ENCODE data around the gene DCAKD. TPM values are rescaled to one million over a fixed set of nuclear protein-coding genes. Genes with fewer than 3 reads are reported as not detected.

The DCAKD gene
- total RNA-seq, 4 donors from 2014 or later, result 50.3 to 68.8 (median 57.9) TPM

DNA sequence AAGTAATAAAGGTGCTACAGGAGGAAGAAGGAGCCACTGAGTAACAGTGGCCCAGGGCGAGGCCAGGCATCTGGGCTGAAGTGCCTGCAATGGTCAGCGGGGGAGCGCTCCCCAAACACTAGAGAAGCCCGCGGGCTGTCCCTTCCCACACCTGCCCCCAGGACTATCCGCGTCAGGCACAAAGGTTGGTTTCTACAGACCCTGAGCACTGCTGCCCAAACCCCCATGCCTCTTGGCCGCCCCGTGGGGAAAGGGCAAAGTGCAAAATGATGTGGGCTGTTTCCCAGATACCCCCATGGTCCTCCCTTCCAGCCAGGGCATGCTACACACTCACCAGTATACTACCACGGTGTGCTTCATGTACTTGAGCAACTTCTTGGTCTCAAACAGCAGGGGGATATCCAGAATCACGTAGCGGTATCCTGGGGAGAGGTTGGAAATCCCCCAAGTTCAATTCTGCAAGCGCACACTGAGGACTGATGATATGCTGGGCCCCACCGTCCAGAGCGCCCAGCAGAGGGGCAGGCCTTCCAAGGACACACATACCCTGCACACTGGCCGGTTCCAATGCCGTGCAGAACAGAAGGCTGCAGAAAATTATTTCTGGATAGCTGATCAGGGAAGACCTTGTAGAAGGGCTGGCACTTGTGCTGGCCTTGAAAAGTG lies 21.5 kb downstream of the DCAKD start:
- no peak overlapping the region for H3K4me3 ChIP-seq
- DNase-seq (ENCODE audit: extremely low spot score), result no peak
- H3K27ac ChIP-seq (replicated peaks in 1 of 4), result no peak overlapping the region
- no peaks in the 10 kb centered on the region for H3K27me3 ChIP-seq
- no peak for TF ChIP-seq POLR2A (IDR thresholded peaks at IDR 0.05; ENCODE audit: low read depth)
- no peak for TF ChIP-seq EP300 (IDR thresholded peaks at IDR 0.05)
- TF ChIP-seq, protein P1, sequence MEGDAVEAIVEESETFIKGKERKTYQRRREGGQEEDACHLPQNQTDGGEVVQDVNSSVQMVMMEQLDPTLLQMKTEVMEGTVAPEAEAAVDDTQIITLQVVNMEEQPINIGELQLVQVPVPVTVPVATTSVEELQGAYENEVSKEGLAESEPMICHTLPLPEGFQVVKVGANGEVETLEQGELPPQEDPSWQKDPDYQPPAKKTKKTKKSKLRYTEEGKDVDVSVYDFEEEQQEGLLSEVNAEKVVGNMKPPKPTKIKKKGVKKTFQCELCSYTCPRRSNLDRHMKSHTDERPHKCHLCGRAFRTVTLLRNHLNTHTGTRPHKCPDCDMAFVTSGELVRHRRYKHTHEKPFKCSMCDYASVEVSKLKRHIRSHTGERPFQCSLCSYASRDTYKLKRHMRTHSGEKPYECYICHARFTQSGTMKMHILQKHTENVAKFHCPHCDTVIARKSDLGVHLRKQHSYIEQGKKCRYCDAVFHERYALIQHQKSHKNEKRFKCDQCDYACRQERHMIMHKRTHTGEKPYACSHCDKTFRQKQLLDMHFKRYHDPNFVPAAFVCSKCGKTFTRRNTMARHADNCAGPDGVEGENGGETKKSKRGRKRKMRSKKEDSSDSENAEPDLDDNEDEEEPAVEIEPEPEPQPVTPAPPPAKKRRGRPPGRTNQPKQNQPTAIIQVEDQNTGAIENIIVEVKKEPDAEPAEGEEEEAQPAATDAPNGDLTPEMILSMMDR (IDR thresholded peaks at IDR 0.05), result no peak
- TF ChIP-seq POLR2AphosphoS5 (IDR thresholded peaks at IDR 0.05), result no peak
- 88% methylated on average over 9 of the region's 17 CpGs for WGBS
- peaks cover 0 to 3% (median 0%) of the 10 kb centered on the region in 4 donors for H3K4me1 ChIP-seq
- H3K36me3 ChIP-seq, result peaks cover 45 to 87% (median 66%) of the 10 kb centered on the region in 4 donors
- no peaks in the 10 kb centered on the region for H3K9me3 ChIP-seq
- intact Hi-C loops (cut with DNase I), result no loop called here

GRCh38 chr17:45029096-45029495 lies 22.3 kb downstream of the DCAKD start:
- H3K27me3 ChIP-seq, result no peaks in the 10 kb centered on the region
- no peak overlapping the region for H3K27ac ChIP-seq (replicated peaks in 1 of 4)
- H3K9me3 ChIP-seq, result no peaks in the 10 kb centered on the region
- peaks cover 0 to 3% (median 0%) of the 10 kb centered on the region in 4 donors for H3K4me1 ChIP-seq
- DNase-seq (ENCODE audit: extremely low spot score), result no peak
- TF ChIP-seq POLR2AphosphoS5 (IDR thresholded peaks at IDR 0.05) (no peak), EP300 (IDR thresholded peaks at IDR 0.05) (no peak), POLR2A (IDR thresholded peaks at IDR 0.05; ENCODE audit: low read depth) (no peak)
- TF ChIP-seq, protein P1 (IDR thresholded peaks at IDR 0.05), result no peak
- no peak overlapping the region for H3K4me3 ChIP-seq
- WGBS, result 80% methylated on average over 1 of the region's 7 CpGs
- intact Hi-C loops (cut with DNase I), result no loop called here
- peaks cover 43 to 86% (median 63%) of the 10 kb centered on the region in 4 donors for H3K36me3 ChIP-seq

GRCh38 chr17:45022655-45023339 lies 28.6 kb downstream of the DCAKD start:
- no peaks in the 10 kb centered on the region for H3K9me3 ChIP-seq
- DNase-seq (ENCODE audit: extremely low spot score), result no peak
- H3K36me3 ChIP-seq, result peaks cover 4 to 33% (median 13%) of the 10 kb centered on the region in 4 donors
- no peaks in the 10 kb centered on the region for H3K27me3 ChIP-seq
- 86% methylated on average over 8 of the region's 13 CpGs for WGBS
- H3K4me3 ChIP-seq, result no peak overlapping the region
- no peak for TF ChIP-seq POLR2A (IDR thresholded peaks at IDR 0.05; ENCODE audit: low read depth)
- peak overlapping the region; percentile 82 to 89 (median 87) for H3K27ac ChIP-seq (replicated peaks in 1 of 4)
- intact Hi-C loops (cut with DNase I), result loop anchor here (5.0 kb wide), 1 partner anchor 75 kb away; no protein-coding TSS in a partner anchor
- peaks cover 35 to 52% (median 49%) of the 10 kb centered on the region in 4 donors for H3K4me1 ChIP-seq

DNA sequence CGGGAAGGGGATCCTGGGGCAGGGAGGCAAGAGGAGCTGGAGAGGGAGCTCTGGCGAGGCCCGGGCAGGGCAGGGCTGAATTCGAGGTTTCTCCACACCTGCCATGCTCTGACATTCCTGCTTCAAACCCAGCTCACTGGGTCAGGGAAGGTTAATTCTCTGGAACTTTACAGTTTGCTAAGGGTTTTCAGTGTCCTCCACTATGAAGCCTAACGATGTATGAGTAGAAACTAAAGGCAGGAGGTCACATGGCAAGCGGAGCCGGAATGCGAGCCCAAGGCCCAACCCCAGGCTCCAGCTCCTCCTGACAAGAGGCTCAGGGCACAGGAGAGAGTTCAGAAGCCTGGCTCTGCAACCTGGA lies 29.2 kb downstream of the DCAKD start:
- 69% methylated on average over 4 of the region's 8 CpGs for WGBS
- DNase-seq (ENCODE audit: extremely low spot score), result no peak
- no peaks in the 10 kb centered on the region for H3K27me3 ChIP-seq
- intact Hi-C loops (cut with DNase I), result loop anchor here (5.0 kb wide), 1 partner anchor 75 kb away; no protein-coding TSS in a partner anchor
- peaks cover 0 to 28% (median 13%) of the 10 kb centered on the region in 4 donors for H3K36me3 ChIP-seq
- peaks cover 35 to 52% (median 49%) of the 10 kb centered on the region in 4 donors for H3K4me1 ChIP-seq
- no peaks in the 10 kb centered on the region for H3K9me3 ChIP-seq
- no peak for TF ChIP-seq POLR2AphosphoS5 (IDR thresholded peaks at IDR 0.05)
- no peak for TF ChIP-seq EP300 (IDR thresholded peaks at IDR 0.05)
- TF ChIP-seq POLR2A (IDR thresholded peaks at IDR 0.05; ENCODE audit: low read depth), result no peak
- peak overlapping the region; percentile 82 to 89 (median 87) for H3K27ac ChIP-seq (replicated peaks in 1 of 4)
- peak overlapping the region; percentile 47 to 56 (median 52) for H3K4me3 ChIP-seq

- TF ChIP-seq POLR2A (IDR thresholded peaks at IDR 0.05; ENCODE audit: low read depth) (no peak), EP300 (IDR thresholded peaks at IDR 0.05) (no peak), POLR2AphosphoS5 (IDR thresholded peaks at IDR 0.05) (peak; percentile 44 to 74)
- TF ChIP-seq, protein P1 (IDR thresholded peaks at IDR 0.05), result peak in 2 of 3 experiments; percentile 95 to 99
- H3K9me3 ChIP-seq, result no peaks in the 10 kb centered on the region
- WGBS, result 33% methylated on average over 5 of the region's 57 CpGs
- DNase-seq (ENCODE audit: extremely low spot score), result no peak
- no peaks in the 10 kb centered on the region for H3K27me3 ChIP-seq
- peak overlapping the region; percentile 82 to 89 (median 87) for H3K27ac ChIP-seq (replicated peaks in 1 of 4)
- H3K4me3 ChIP-seq, result peak overlapping the region; percentile 47 to 56 (median 52)
- intact Hi-C loops (cut with DNase I), result loop anchor here (2.0 to 5.0 kb wide), 3 partner anchors 76 to 247 kb away; no protein-coding TSS in a partner anchor
- peaks cover 0 to 23% (median 12%) of the 10 kb centered on the region in 4 donors for H3K36me3 ChIP-seq
- peaks cover 35 to 52% (median 49%) of the 10 kb centered on the region in 4 donors for H3K4me1 ChIP-seq
Observed at GRCh38 chr17:45021607-45022287, 29.7 kb downstream of the DCAKD start.
